HEK293 (cell line): Measurements from ENCODE around the gene EPHA4.

Experiments
- CTCF ChIP-seq: fragments of 450-650 bp; formaldehyde crosslinking; IDR thresholded peaks from 2 replicates; pipeline ENCODE4 v1.5.1; 2016; ENCODE audit warnings: missing biosample characterization, missing genetic modification characterization
- EGR2 ChIP-seq: fragments of 450-650 bp; formaldehyde crosslinking; IDR thresholded peaks from 2 replicates; pipeline ENCODE4 v1.5.1; 2016; ENCODE audit warnings: low read depth, missing biosample characterization, missing genetic modification characterization
- KLF16 ChIP-seq: fragments of 450-650 bp; formaldehyde crosslinking; IDR thresholded peaks from 2 replicates; pipeline ENCODE4 v1.5.1; 2017; ENCODE audit warnings: missing biosample characterization, missing genetic modification characterization
- PRDM6 ChIP-seq: fragments of 450-650 bp; formaldehyde crosslinking; IDR thresholded peaks from 2 replicates; pipeline ENCODE4 v1.5.1; 2017; ENCODE audit warnings: missing biosample characterization, missing genetic modification characterization
- SCRT2 ChIP-seq: fragments of 450-650 bp; formaldehyde crosslinking; IDR thresholded peaks from 2 replicates; pipeline ENCODE4 v1.5.1; 2016; ENCODE audit warnings: missing biosample characterization, missing genetic modification characterization
- SP2 ChIP-seq: fragments of 450-650 bp; formaldehyde crosslinking; IDR thresholded peaks from 2 replicates; pipeline ENCODE4 v1.5.1; 2016; ENCODE audit warnings: missing biosample characterization, missing genetic modification characterization
- YY1 ChIP-seq: fragments of 450-650 bp; formaldehyde crosslinking; IDR thresholded peaks from 2 replicates; pipeline ENCODE4 v1.5.1; 2018; ENCODE audit warnings: missing biosample characterization, missing genetic modification characterization
- ZBTB10 ChIP-seq: fragments of 450-650 bp; formaldehyde crosslinking; IDR thresholded peaks from 2 replicates; pipeline ENCODE4 v1.5.1; 2016; ENCODE audit warnings: missing biosample characterization, missing genetic modification characterization
- ZNF10 ChIP-seq: fragments of 450-650 bp; formaldehyde crosslinking; IDR thresholded peaks from 2 replicates; pipeline ENCODE4 v1.5.1; 2017; ENCODE audit warnings: missing biosample characterization, missing genetic modification characterization
- ZNF274 ChIP-seq, 2 experiments: fragments of 200-500 bp in 1 of 2; fragments of 450-650 bp in 1 of 2; sonication (Bioruptor generic) in 1 of 2; formaldehyde crosslinking in 1 of 2; IDR thresholded peaks; 2 replicates each; pipeline versions ENCODE4 v1.5.1 to v1.6.1; 2014 to 2016; ENCODE audit warnings: borderline replicate concordance in 1 of 2, inconsistent platforms in 1 of 2, low read length in 1 of 2, missing biosample characterization in 1 of 2, missing genetic modification characterization in 1 of 2
- ZNF292 ChIP-seq: fragments of 450-650 bp; formaldehyde crosslinking; IDR thresholded peaks from 2 replicates; pipeline ENCODE4 v1.5.1; 2016; ENCODE audit warnings: low read depth, missing biosample characterization, missing genetic modification characterization, borderline replicate concordance
- ZNF394 ChIP-seq: fragments of 450-650 bp; formaldehyde crosslinking; IDR thresholded peaks from 2 replicates; pipeline ENCODE4 v1.5.1; 2016; ENCODE audit warnings: missing biosample characterization, missing genetic modification characterization, mild to moderate bottlenecking, moderate library complexity, borderline replicate concordance

GRCh38 chr2:221567231-221567760, 4.8 kb downstream of the EPHA4 start:
- TF ChIP-seq ZNF292 (tag by site-specific recombination) (no peak), CTCF (no peak), SCRT2 (no peak), EGR2 (tag by site-specific recombination) (no peak), KLF16 (tag by site-specific recombination) (no peak), ZNF394 (tag by site-specific recombination) (no peak), ZNF10 (tag by site-specific recombination) (no peak), YY1 (tag by site-specific recombination) (no peak), PRDM6 (tag by site-specific recombination) (no peak), ZNF274 (IDR thresholded peaks at IDR 0.05; ENCODE audit: low read length) (no peak), ZNF274 (tag by site-specific recombination; IDR thresholded peaks at IDR 0.05; ENCODE audit: borderline replicate concordance) (no peak), SP2 (tag by site-specific recombination) (no peak), ZBTB10 (tag by site-specific recombination) (no peak)
